SK-MEL-5 (cell line): ENCODE data around the gene FBXL16. TPM values are rescaled to one million over a fixed set of nuclear protein-coding genes. Genes with fewer than 3 reads are reported as not detected.
"Not testable (repeated sequence)": the region's sequence is repeated elsewhere in the genome, so short reads cannot be mapped to it uniquely, and the experiment has no call there.

ENCODE experiments used
- DNase-seq: peaks from one replicate; pipeline ENCODE4 v3.0.0-alpha.2; 2016; ENCODE audit warnings: low read depth, low spot score
- in situ Hi-C: cut with HindIII; loops from 2 replicates; pipeline ENCODE4 v1.10.0; 2016; ENCODE audit warnings: low sequenced_read_pairs, high pct_unique_total_duplicates, low pct_unique_long_range_greater_than_20kb
- total RNA-seq: library from RNA; depleted of rRNA; stranded (reverse); fragments of >200 nt; shearing (Covaris generic); gene quantifications from 2 replicates; pipeline ENCODE4 v1.2.3, GENCODE V29; 2014

FBXL16 gene
- total RNA-seq, 1 experiment from 2014 or later: 7.3 TPM

DNA sequence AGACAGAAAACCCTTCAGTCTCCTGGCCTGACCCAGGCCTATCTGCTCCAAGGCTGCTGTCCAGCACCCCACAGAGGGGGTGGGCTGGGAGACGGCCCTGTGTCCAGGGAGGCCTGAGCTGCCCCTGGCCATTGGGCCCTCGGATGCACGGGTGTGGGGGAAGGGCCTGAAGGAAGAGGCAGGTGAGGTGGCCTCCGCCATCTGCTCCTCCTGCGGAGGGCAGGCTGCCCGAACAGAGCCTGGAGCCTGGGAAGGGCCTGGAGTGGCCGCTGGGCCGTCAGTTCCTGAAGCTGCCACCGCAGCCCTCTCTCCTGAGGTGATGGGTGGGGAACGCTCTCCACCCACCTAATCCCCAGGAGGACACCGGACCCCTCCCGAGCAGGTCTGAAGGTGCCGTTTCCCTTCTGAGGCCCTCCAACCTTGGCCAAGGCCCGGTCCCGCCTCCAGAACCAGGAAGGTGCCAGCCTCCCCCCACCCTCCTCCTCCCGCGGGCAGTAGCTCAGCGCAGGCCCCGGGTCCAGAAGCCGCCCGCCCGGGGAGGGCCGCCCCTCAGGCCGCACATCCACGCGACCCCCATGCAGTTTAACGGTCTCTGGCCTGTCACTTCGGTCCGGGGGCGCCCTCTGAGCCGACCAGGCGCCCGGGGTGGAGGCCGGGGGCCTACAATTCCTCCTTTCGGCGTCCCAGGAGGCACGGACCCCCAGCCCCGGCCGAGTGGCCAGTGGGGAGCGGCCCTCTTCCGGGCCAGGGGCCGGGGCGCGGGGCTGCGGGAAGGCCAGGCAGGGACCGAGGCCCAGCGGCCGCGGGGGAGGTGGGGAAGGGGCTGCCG, 835 bp downstream of the FBXL16 start:
- in situ Hi-C loops: no loop called here
- no peak for DNase-seq

DNA sequence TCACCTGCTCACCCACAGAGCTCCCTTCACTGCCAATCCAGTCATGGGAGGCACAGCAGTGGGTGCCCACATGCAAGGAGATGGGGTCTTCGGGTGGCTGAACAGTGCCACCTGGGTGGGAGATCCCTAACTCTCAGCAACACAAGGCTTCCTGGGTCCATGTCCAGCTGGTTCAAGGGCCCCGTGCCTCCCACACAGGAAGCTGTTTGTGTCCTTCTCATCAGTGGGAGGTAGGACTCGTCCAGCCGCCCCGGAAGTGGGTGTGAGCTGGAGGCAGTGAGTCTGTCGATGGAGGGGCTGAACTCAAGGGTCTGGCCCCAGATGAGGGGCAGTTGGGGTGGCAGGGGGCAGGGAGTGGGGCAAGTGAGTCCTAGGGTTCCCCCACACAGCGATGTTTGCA, 1.6 kb downstream of the FBXL16 start:
- in situ Hi-C loops: no loop called here
- no peak for DNase-seq

DNA sequence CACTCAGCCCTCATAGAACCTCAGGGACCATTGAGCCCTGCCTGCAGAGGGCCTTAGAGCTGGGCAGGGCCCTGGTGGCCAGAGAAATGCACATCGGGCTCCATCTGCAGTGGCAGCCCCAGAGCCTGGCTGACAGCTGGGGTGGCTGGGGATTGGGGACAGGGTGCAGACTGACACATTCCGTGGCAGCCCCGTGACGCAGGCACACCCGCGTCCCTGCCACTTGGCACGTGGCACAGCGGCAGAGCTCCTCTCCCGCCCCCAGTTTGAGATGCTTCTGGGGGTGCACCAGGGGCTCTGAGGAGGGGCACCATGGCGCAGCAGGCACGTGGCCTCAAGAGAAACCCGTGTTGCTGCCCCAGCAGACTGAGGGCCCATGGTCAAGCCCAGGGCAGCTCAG, 2.2 kb downstream of the FBXL16 start:
- no peak for DNase-seq
- in situ Hi-C loops: no loop called here

DNA sequence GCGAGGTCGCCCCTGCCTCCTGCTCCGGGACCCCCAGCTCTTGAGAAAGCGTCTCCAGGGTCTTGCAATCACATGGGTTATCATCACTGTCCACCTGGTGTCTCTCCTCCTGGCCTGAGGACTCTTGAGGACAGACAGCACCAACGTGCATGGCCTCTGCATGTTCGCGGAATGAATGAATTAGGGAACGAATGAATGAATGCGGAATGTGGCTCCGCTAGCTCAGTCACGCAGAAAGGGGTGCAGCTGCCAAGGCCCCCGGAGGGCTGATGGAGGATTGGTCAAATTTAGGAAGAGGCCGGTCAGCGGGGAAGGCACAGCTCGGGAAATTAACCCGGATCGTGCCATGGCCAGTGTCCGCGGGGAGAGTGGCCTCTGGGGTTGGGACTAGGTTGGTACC, 3.3 kb downstream of the FBXL16 start:
- in situ Hi-C loops: no loop called here

DNA sequence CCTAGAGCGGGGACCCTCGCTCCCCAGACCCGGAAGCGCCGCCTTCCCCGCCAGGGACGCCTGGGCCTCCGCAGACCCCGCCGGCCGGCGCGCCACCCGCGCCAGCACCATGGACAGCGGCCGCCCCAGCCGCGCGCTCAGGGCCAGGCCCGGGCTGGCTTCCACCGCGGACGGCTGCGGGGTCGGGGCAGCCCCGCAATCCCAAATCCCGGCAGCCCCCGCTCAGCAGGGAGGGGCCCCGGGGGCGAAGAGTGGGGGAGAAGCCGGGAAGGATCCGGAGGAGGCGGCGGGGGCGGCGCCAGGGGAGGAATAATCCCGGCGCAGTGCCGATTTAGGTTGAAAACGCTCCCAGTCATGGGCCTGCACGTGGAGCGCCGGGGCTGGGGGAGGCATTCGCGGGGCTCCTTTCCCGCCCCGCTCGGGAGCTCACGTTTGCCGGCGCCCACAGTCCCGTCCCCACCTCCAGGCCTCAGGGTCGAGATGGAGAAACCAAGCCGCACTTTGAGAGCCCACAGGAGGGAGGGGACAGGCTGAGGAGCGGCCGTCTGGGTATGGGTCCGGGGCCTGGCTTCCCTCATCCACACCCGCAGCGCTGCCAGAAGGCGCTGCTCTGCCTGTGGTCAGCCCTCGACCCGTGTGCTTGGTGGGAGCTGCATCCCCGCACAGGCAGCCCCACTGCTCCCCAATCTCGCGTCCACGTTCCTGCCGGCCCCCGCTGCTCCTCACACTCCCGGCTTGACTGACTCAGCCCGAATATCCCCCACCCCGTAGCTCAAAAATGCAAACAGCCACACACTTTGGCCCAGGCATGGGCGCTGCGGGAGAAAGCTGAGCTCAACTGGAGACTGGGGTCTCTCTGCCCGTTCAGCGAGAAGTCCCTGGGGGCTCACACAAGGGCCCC, 4.7 kb downstream of the FBXL16 start:
- in situ Hi-C loops: no loop called here
- no peak for DNase-seq

More for the DNA sequence above, 3.3 kb downstream of the FBXL16 start:
- no peak for DNase-seq

DNA sequence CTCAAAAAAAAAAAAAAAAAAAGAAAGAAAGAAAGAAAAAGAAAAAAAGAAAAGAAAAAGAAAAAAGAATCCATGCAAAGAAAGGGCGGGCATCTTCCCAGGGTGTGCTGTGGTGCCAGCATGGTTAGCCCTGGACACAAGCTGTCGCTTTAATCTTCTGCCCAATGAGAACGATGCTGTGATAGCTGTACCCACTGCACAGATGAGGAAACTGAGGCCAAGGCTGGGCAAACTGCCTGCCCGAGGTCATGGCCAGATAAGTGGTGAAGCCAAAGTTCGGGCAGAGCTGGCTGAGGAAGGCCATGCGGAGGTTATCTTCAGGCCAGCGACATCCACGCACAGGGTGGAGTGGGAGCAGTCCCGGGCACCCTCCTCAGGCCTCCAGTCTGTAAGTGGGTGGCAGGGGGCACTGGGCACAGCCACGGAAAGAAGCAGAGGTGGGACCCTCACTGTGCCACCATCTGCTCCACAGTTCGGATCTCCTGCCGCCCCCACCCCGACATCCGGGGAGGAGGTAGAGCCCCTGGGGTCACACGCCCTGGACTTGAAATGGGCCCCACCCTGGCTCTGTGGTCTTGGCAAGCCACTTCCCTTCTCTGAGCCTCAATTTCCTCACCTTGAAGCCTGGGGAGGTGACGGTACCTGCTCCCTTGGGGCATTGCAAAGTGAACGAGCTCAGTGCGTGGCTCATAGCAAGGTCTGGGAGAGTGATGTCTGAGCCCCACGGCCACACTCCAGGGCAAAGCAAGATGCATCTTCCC, 6.5 kb downstream of the FBXL16 start:
- in situ Hi-C loops: no loop called here

DNA sequence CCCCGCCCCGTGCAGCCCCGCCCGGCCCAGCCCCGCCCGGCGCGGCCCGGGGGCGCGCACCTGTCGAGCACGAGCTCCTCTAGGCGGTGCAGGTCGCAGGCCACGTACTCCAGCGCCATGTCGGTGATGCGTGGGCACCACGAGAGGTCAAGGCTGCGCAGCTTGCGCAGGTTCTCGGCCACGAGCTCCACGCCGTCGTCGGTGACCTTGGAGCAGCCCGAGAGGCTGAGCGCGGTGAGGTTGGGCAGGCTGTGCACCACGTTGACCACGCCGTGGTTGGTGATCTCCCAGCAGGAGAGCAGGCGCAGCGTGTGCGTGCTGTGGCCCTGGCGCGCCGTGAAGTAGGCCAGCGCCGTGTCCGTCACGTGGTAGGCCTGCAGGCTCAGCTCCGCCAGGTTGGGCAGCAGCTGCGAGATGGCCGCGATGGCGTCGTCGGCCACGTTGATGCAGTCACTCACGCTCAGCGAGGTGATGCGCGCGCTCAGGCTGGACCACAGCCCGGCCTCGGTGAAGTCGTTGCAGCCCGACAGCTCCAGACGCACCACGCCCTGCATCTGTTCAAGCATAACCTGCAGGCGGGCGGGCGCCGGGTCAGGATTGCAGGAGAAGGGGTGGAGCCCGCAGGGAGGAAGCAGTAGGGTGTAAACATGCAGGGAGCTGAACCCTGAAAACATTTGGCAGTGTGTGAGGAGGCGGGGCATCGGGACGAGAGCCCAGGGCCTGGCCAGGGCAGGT, 10.1 kb downstream of the FBXL16 start:
- no peak for DNase-seq
- in situ Hi-C loops: no loop called here

More for the DNA sequence above, 6.5 kb downstream of the FBXL16 start:
- no peak for DNase-seq

DNA sequence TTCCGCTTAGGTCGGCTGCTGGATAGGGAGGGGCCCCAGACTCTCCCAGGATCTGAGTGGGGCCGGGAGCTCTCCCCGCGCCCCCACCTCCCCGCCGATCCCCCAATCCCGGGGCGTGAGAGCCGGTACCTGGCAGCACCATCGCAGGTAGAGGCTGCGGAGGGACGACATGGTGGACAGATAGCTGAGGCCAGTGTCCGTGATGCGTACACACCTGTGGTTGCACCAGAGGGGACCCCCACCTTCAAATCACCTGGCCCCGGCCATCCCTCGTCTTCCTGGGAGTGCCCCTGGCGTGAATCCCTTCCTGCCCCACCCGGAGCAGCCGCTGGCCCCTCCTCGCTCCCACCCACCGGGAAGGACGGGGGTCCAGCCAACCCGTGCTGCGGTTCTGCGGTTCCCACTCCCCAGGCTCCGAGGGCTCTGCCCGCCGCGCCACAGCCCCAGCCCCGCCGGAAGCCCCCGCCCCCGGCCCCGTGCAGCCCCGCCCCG, 10.7 kb downstream of the FBXL16 start:
- no peak for DNase-seq
- in situ Hi-C loops: no loop called here

DNA sequence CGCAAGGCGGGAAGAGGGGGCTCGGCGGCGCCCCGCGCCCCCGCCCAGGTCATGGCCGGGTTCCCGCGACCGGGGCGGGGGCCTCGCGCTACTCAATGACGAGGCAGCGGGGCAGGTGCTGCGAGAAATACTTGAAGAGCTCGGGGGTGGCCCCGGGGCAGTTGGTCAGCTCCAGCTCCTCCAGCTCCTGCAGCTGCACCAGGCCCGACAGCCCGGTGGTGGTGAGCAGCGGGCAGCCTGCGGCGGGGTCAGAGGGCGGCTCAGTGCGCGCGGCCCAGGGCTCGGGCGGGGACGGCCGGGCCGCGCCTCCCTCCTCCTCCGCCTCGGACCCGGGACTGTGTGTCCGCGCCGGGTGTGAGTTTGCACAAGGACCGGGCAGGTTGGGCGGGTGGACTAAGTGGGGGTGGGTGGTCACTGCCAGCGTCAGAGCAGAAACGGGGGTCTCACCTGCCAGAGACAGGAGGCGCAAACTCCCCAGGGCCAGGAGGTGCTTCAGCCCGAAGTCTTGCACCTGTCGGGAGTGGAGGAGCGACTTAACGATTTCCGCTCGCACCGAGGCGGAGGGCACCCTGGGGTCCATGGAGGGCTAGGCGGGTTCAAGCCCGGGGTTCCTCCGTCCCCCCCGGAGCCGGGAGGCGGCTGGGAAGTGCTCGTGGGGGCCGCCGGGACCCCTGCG, 11.3 kb downstream of the FBXL16 start:
- in situ Hi-C loops: no loop called here
- no peak for DNase-seq

DNA sequence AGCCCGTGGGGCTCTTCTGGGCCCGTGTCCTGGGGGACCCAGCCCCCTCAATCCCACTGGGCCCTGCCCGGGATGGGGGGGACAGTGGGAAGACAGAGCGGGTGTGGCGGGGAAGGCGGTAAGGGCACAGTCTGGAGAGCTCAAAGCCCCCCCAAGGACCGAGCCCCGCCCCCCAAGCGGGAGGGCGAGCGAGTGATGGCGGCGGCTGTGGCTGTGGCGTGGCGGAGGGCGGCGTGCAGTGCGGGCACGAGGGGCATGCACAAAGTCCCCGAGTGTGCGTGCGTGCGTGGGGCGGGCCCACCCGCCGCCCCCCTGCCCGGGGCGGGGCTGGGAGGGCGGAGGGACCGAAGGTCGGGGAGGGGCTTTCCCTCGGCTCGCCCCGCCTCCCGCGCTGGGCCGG, 11.8 kb downstream of the FBXL16 start:
- no peak for DNase-seq
- in situ Hi-C loops: no loop called here

DNA sequence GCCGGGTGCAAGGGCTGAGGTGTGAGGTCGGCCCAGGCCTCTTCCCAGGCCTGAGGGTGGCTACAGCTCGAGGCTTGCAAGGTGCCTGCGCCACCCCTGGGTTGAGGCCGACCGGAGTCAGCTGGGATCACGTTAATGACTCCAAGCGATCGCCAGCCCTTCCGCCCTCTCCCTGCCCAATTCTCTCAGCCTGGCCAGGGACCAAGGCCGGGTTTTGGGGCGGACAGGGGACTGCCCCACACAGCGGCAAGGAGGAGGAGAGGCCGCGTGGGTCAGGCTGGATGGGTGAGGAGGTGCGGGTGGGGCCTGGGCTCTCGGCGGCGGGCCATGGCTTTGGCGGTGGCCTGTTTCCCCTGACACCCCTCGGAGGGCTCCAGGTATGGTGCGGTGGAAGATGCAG, 12.2 kb downstream of the FBXL16 start:
- DNase-seq: no peak
- in situ Hi-C loops: no loop called here

DNA sequence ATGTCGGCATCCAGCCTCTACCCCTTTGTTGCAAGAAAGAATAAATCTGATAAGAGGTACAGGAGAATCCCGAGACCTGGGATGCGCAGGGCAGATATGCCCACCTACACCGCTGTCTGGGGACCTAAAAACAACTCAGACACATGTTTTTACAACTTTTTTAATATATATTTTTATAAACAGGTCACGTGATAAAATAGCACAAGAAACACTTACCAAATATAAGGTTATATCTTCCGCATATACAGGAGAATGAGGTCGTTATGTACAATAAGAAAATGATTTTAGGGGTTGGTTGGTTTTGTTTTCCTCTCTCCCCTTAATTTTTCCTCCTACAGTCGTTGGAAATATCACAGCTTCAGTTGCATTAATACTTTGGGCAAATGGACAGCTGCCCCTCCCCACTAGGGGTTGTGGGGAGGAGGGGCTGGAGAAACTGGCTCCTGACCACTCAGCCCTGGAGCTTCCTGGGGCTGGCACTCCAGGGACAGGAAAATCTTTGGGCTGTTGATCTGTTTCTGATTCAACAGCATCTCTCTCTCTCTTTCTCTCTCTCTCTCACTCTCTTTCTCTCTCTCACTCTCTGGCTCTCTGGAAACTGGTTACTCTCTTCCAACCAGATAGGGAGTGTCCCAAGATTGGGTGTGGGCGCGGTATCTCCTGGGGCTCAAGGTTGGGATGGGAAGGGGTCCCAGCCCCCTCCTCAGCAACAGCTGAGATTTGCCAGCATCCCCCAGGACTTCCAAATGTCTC, 13.1 kb downstream of the FBXL16 start:
- in situ Hi-C loops: no loop called here
- no peak for DNase-seq

DNA sequence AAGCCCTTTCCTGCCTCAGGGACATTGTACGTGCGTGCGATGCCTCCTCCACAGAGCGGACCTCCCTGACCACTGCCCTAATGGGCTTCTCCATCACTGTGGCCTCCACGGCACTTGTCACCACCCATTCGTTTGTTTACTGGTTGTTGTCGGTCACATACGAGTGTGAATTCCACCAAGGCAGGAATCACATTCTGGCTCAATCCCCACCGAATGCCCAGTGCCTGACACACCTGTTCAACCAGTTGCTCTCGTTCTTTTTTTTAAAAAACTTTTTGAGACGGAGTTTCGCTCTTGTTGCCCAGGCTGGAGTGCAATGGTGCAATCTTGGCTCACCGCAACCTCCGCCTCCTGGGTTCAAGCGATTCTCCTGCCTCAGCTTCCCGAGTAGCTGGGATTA, 14.4 kb downstream of the FBXL16 start:
- DNase-seq, in situ Hi-C loops: not testable (repeated sequence)

DNA sequence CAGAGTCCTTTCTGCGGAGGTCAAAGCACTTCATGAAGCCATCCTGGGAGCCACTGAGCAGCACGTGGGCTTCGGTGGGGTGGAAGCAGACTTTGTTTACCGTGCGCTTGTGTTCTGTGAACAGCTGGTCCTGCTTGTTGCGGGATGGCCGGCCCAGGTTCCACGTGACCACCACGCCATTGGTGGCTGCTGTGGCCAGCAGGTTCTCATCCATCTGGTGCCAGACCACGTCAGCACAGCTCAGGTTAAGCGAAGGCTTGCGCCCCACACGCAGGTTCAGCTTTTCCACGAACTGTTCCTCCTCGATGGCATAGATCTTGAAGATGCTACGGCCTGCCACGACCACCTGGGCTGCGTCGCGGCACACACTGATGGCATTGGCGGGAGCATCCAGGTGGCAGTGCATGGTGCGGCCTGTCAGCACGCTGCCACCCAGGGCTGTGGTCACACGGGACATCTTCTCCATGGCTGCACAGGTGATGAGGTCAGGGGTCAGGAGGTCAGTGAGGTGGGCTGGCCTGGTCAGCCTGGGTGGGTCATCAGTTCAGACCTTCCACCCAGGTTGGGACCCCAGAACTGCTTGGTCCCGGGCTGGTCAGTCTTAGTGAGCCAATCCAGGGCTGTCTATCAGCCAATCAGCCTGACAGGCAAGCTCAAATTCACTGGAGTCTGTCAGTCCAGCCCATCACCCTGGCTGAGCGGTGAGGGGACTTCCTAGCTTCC, 16.3 kb downstream of the FBXL16 start:
- in situ Hi-C loops: no loop called here
- no peak for DNase-seq

DNA sequence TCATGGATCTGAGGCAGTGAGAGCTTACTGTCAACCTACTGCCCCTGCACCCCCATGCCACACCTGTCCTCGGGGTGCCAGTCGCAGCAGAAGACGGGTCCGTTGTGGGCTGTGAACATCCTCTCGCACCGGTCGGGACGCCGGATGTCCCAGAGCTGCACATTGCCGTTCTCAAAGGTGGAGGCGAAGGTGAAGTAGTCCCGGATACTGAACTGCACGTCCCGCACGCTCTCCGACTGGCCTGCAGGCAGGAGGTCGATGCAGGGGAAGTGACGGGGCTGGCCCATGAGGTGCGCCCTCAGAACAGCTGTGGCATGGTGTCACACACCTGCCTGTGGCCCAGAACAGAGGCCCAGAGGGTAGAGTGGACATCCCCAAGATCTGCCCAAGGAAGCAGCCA, 18.1 kb downstream of the FBXL16 start:
- in situ Hi-C loops: no loop called here
- no peak for DNase-seq
